Fibroblast of lung (primary cell): Measurements from ENCODE around the gene CAMK1D. TPM values are rescaled to one million over a fixed set of nuclear protein-coding genes. Genes with fewer than 3 reads are reported as not detected.

ENCODE experiments used
- DNase-seq, 2 donors: peaks; one replicate each; pipeline versions ENCODE4 v3.0.0 to v3.0.0-alpha.2; 2010; ENCODE audit warnings: low read depth in 2 of 2
- H2AFZ ChIP-seq: 2 replicates; pipeline ENCODE4 v1.5.1; 2012; ENCODE audit warnings: low read length, control low read depth, inconsistent platforms
- H3K27ac ChIP-seq: 2 replicates; pipeline ENCODE4 v1.5.1; 2011; ENCODE audit warnings: low read length, control low read depth; ENCODE audit not compliant: insufficient read depth
- H3K27me3 ChIP-seq: 2 replicates; pipeline ENCODE4 v1.5.1; 2011; ENCODE audit warnings: mild to moderate bottlenecking, low read length; ENCODE audit not compliant: control insufficient read depth, insufficient read depth
- H3K36me3 ChIP-seq: 2 replicates; pipeline ENCODE4 v1.5.1; 2011; ENCODE audit warnings: low read length; ENCODE audit not compliant: control insufficient read depth, insufficient read depth
- H3K4me1 ChIP-seq: 2 replicates; pipeline ENCODE4 v1.5.1; 2011; ENCODE audit warnings: low read length; ENCODE audit not compliant: control insufficient read depth, insufficient read depth; ENCODE audit errors: extremely low read depth
- H3K4me2 ChIP-seq: 2 replicates; pipeline ENCODE4 v1.5.1; 2011; ENCODE audit warnings: low read length, control low read depth; ENCODE audit not compliant: insufficient read depth; ENCODE audit errors: extremely low read depth
- H3K4me3 ChIP-seq, 4 experiments: fragments of 200-600 bp in 1 of 4; sonication (generic) in 1 of 4; replicated peaks in 1 of 4; 2 replicates each; pipeline ENCODE4 v1.5.1; 2011 to 2016; ENCODE audit warnings: low read length in 4 of 4, low read depth in 3 of 4, mild to moderate bottlenecking in 3 of 4, control low read depth in 2 of 4, inconsistent platforms in 1 of 4, mixed read lengths in 1 of 4; ENCODE audit not compliant: insufficient read depth in 1 of 4; ENCODE audit errors: control extremely low read depth in 1 of 4
- H3K79me2 ChIP-seq: 2 replicates; pipeline ENCODE4 v1.5.1; 2012; ENCODE audit warnings: mild to moderate bottlenecking, low read length, inconsistent platforms; ENCODE audit not compliant: control insufficient read depth, insufficient read depth
- H3K9ac ChIP-seq: 2 replicates; pipeline ENCODE4 v1.5.1; 2011; ENCODE audit warnings: mild to moderate bottlenecking, low read length, control low read depth; ENCODE audit not compliant: insufficient read depth
- H3K9me3 ChIP-seq: 2 replicates; pipeline ENCODE4 v1.5.1; 2012; ENCODE audit warnings: low read depth, low read length; ENCODE audit not compliant: control insufficient read depth, insufficient read depth
- H4K20me1 ChIP-seq: 2 replicates; pipeline ENCODE4 v1.5.1; 2011; ENCODE audit warnings: low read length; ENCODE audit not compliant: control insufficient read depth, insufficient read depth; ENCODE audit errors: extremely low read depth
- EZH2 ChIP-seq: IDR thresholded peaks from 2 replicates; pipeline ENCODE4 v1.5.1; 2012; ENCODE audit warnings: low read length, control low read depth, mild to moderate bottlenecking; ENCODE audit errors: missing control alignments
- polyA plus RNA-seq, 2 donors: library from polyadenylated mRNA; depleted of rRNA in 1 of 2; stranded (reverse) in 1 of 2; unstranded in 1 of 2; fragments of >200 nt; gene quantifications; 2 replicates each; pipeline ENCODE4 v1.2.1, GENCODE V29; 2011 to 2012; ENCODE audit warnings: missing spikeins in 1 of 2
- total RNA-seq: library from RNA; depleted of rRNA; stranded (reverse); fragments of >200 nt; gene quantifications from 2 replicates; pipeline ENCODE4 v1.2.1, GENCODE V29; 2014
- TF ChIP-seq, protein P1 (sequence below), 2 donors: IDR thresholded peaks in 1 of 2; conservative IDR thresholded peaks in 1 of 2; 1 replicate in 1 of 2; 2 replicates in 1 of 2; pipeline ENCODE4 v1.5.1; 2011 to 2012; ENCODE audit warnings: low read length in 2 of 2, control low read depth in 1 of 2, inconsistent platforms in 1 of 2, low read depth in 1 of 2, mild to moderate bottlenecking in 1 of 2

CAMK1D gene
- total and polyA plus RNA-seq, 2 donors (not counting 1 experiment from before 2014, with no cell fraction given): 2.3 TPM

DNA sequence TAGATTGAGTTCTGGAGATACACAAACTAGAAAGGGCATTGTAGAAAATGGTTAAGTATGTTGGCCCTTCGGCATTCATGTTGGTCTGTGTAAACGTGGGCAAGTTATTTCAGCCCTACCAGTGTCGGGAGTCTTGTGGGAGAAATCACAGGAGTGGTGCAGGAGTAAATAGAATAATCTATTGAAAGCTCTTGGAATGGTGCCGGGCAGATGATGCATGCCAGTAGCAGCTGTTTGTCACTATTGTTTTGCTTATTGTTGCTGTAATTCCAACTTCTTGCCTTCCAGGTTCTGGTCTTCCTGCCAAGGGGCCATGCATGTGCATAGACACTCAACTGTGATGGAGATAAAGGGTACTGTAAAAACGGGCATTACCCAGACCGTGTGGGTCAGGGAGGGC is 259.4 kb downstream of the CAMK1D start:
- Histone ChIP-seq H3K9ac (no peak overlapping the region), H3K27me3 (no peaks in the 10 kb centered on the region), H3K27ac (no peak overlapping the region), H2AFZ (no peak overlapping the region), H3K4me2 (no peak overlapping the region), H3K9me3 (no peaks in the 10 kb centered on the region), H4K20me1 (no peaks in the 10 kb centered on the region), H3K4me3 (no peak overlapping the region), H3K4me1 (no peaks in the 10 kb centered on the region), H3K79me2 (no peaks in the 10 kb centered on the region), H3K36me3 (no peaks in the 10 kb centered on the region)
- TF ChIP-seq, protein P1, sequence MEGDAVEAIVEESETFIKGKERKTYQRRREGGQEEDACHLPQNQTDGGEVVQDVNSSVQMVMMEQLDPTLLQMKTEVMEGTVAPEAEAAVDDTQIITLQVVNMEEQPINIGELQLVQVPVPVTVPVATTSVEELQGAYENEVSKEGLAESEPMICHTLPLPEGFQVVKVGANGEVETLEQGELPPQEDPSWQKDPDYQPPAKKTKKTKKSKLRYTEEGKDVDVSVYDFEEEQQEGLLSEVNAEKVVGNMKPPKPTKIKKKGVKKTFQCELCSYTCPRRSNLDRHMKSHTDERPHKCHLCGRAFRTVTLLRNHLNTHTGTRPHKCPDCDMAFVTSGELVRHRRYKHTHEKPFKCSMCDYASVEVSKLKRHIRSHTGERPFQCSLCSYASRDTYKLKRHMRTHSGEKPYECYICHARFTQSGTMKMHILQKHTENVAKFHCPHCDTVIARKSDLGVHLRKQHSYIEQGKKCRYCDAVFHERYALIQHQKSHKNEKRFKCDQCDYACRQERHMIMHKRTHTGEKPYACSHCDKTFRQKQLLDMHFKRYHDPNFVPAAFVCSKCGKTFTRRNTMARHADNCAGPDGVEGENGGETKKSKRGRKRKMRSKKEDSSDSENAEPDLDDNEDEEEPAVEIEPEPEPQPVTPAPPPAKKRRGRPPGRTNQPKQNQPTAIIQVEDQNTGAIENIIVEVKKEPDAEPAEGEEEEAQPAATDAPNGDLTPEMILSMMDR (conservative IDR thresholded peaks at IDR 0.05 in 1 of 2, IDR thresholded peaks at IDR 0.05 in 1 of 2; ENCODE audit: low read depth in 1 of 2, low read length in 2 of 2): no peak
- no peak for TF ChIP-seq EZH2
- DNase-seq: no peak

DNA sequence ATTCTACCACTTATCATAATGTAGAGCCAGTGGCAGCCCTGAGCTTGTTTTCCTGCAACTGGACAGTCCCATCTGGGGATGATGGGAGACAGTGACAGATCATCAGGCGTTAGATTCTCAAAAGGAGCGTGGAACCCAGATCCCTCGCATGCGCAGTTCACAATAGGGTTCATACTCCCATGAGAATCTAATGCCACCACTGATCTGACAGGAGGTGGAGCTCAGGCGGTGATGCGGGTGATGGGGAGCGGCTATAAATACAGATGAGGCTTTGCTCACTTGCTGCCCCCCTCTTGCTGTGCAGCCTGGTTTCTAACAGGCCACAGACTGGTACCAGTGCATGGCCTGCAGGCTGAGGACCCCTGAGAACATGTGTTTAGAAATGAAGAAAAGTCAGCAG is 260.1 kb downstream of the CAMK1D start:
- Histone ChIP-seq H3K36me3 (no peaks in the 10 kb centered on the region), H2AFZ (no peak overlapping the region), H3K27ac (no peak overlapping the region), H3K79me2 (no peaks in the 10 kb centered on the region), H4K20me1 (no peaks in the 10 kb centered on the region), H3K4me3 (no peak overlapping the region), H3K4me1 (no peaks in the 10 kb centered on the region), H3K27me3 (no peaks in the 10 kb centered on the region), H3K9ac (no peak overlapping the region), H3K9me3 (no peaks in the 10 kb centered on the region), H3K4me2 (no peak overlapping the region)
- no peak for DNase-seq
- TF ChIP-seq, protein P1 (conservative IDR thresholded peaks at IDR 0.05 in 1 of 2, IDR thresholded peaks at IDR 0.05 in 1 of 2; ENCODE audit: low read depth in 1 of 2, low read length in 2 of 2): no peak
- TF ChIP-seq EZH2: no peak

- no peaks in the 10 kb centered on the region for H3K4me1 ChIP-seq
- no peaks in the 10 kb centered on the region for H3K36me3 ChIP-seq
- H3K79me2 ChIP-seq: no peaks in the 10 kb centered on the region
- no peaks in the 10 kb centered on the region for H4K20me1 ChIP-seq
- no peak overlapping the region for H2AFZ ChIP-seq
- H3K4me2 ChIP-seq: no peak overlapping the region
- H3K27ac ChIP-seq: no peak overlapping the region
- H3K4me3 ChIP-seq: no peak overlapping the region
- TF ChIP-seq, protein P1 (conservative IDR thresholded peaks at IDR 0.05 in 1 of 2, IDR thresholded peaks at IDR 0.05 in 1 of 2; ENCODE audit: low read depth in 1 of 2, low read length in 2 of 2): no peak
- TF ChIP-seq EZH2: no peak
- H3K9ac ChIP-seq: no peak overlapping the region
- no peaks in the 10 kb centered on the region for H3K9me3 ChIP-seq
- no peaks in the 10 kb centered on the region for H3K27me3 ChIP-seq
- DNase-seq: no peak
Measured at GRCh38 chr10:12613136-12613535, 263.8 kb downstream of the CAMK1D start.
